T-helper 1 cell treated with Interleukin-12 subunit alpha and Interleukin-12 subunit beta and Interleukin-4 antibody, amounts not matched to agents 30 ng/mL and 1 ng/mL, for 36 hours (primary cell): ENCODE results near the gene KPTN. TPM values are rescaled to one million over a fixed set of nuclear protein-coding genes. Genes with fewer than 3 reads are reported as not detected.

Experiments used
- intact Hi-C: fragments of 100-400 bp; cut with micrococcal nuclease; formaldehyde crosslinking; loops from one replicate; pipeline ENCODE4 v1.15.1; 2024
- total RNA-seq: library from RNA; stranded (reverse); gene quantifications from 2 replicates; pipeline ENCODE4 v1.2.3, GENCODE V29; 2022

Gene KPTN
- total RNA-seq, 1 donor from 2014 or later: 11.0 TPM

- intact Hi-C loops: no loop called here
These were observed 25.3 kb upstream of the KPTN start for GRCh38 chr19:47509170-47509847.

GRCh38 chr19:47508721-47509120 is 24.7 kb upstream of the KPTN start:
- intact Hi-C loops: no loop called here

GRCh38 chr19:47507924-47508553 is 24.0 kb upstream of the KPTN start:
- intact Hi-C loops: no loop called here

- intact Hi-C loops: no loop called here
These were observed 23.0 kb upstream of the KPTN start for GRCh38 chr19:47507012-47507411.

- intact Hi-C loops: no loop called here
These were observed 22.4 kb upstream of the KPTN start for GRCh38 chr19:47506459-47506858.

- intact Hi-C loops: no loop called here
These were observed 21.5 kb upstream of the KPTN start for GRCh38 chr19:47505506-47505905.

- intact Hi-C loops: no loop called here
These were observed 19.8 kb upstream of the KPTN start for GRCh38 chr19:47503826-47504150.

GRCh38 chr19:47503130-47503825 is 19.3 kb upstream of the KPTN start:
- intact Hi-C loops: no loop called here

GRCh38 chr19:47499863-47500830 is 16.1 kb upstream of the KPTN start:
- intact Hi-C loops: no loop called here

- intact Hi-C loops: no loop called here
These were observed 15.4 kb upstream of the KPTN start for GRCh38 chr19:47499371-47499770.

- intact Hi-C loops: no loop called here
These were observed 14.5 kb upstream of the KPTN start for GRCh38 chr19:47498561-47498960.

GRCh38 chr19:47497821-47498520 is 14.0 kb upstream of the KPTN start:
- intact Hi-C loops: no loop called here

- intact Hi-C loops: no loop called here
These were observed 13.2 kb upstream of the KPTN start for GRCh38 chr19:47497050-47497766.

GRCh38 chr19:47495478-47496372 is 11.7 kb upstream of the KPTN start:
- intact Hi-C loops: no loop called here

- intact Hi-C loops: no loop called here
These were observed 10.7 kb upstream of the KPTN start for GRCh38 chr19:47494729-47495128.

GRCh38 chr19:47494211-47494547 is 10.2 kb upstream of the KPTN start:
- intact Hi-C loops: no loop called here

GRCh38 chr19:47493378-47494210 is 9.6 kb upstream of the KPTN start:
- intact Hi-C loops: no loop called here

- intact Hi-C loops: no loop called here
These were observed 8.8 kb upstream of the KPTN start for GRCh38 chr19:47492571-47493377.
